Measurements from ENCODE around the gene DEFB115. TPM values are rescaled to one million over a fixed set of nuclear protein-coding genes. Genes with fewer than 3 reads are reported as not detected.
"Not testable (repeated sequence)": the region's sequence is repeated elsewhere in the genome, so short reads cannot be mapped to it uniquely, and the experiment has no call there.

Gene DEFB115
- total RNA-seq, 1 experiment from 2014 or later: not detected

DNA sequence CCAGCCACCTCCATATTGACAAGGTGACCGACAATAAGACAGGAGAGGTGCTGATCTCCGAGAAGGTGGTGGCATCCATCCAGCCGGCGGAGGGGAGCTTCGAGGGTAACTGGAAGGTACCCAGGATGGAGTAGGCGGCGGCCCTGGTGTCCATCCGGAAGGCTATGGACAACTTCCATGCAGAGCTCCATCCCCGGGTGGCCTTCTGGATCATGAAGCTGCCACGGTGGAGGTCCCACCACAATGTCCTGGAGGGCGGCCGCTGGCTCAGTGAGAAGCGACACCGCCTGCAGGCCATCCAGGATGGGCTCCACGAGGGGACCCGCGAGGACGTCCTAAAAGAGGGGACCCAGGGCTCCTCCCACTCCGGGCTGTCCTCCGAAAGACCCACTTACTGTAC, 17.0 kb downstream of the DEFB115 start:
- Histone ChIP-seq H3K9me3 (ENCODE audit: insufficient read depth, low read depth) (peaks cover 6% of the 10 kb centered on the region; the same call in 1 of the 2 replicates), H3K27ac (no peak overlapping the region), H3K4me3 (no peak overlapping the region), H2AFZ (no peak overlapping the region), H4K20me1 (ENCODE audit: insufficient read depth) (no peaks in the 10 kb centered on the region), H3K36me3 (ENCODE audit: low read depth) (no peaks in the 10 kb centered on the region), H3K4me2 (no peak overlapping the region), H3K4me1 (replicated peaks; ENCODE audit: insufficient read depth) (no peaks in the 10 kb centered on the region), H3F3A (ENCODE audit: insufficient read depth, low read depth) (no peaks in the 10 kb centered on the region), H3K79me2 (ENCODE audit: low read depth) (no peaks in the 10 kb centered on the region), H3K27me3 (ENCODE audit: insufficient read depth, low read depth) (no peaks in the 10 kb centered on the region), H3K9me2 (ENCODE audit: insufficient read depth) (no peaks in the 10 kb centered on the region; the same call in 1 of the 2 replicates)
- intact Hi-C loops (cut with micrococcal nuclease; ENCODE audit: unreplicated experiment): no loop called here
- CTCF ChIA-PET: no interaction called here
- BruUV-seq (replicated peaks): no TSS peak
- no peak for TF ChIP-seq EZH2 (IDR thresholded peaks at IDR 0.05; ENCODE audit: low read depth)
- TF ChIP-seq, protein P1, sequence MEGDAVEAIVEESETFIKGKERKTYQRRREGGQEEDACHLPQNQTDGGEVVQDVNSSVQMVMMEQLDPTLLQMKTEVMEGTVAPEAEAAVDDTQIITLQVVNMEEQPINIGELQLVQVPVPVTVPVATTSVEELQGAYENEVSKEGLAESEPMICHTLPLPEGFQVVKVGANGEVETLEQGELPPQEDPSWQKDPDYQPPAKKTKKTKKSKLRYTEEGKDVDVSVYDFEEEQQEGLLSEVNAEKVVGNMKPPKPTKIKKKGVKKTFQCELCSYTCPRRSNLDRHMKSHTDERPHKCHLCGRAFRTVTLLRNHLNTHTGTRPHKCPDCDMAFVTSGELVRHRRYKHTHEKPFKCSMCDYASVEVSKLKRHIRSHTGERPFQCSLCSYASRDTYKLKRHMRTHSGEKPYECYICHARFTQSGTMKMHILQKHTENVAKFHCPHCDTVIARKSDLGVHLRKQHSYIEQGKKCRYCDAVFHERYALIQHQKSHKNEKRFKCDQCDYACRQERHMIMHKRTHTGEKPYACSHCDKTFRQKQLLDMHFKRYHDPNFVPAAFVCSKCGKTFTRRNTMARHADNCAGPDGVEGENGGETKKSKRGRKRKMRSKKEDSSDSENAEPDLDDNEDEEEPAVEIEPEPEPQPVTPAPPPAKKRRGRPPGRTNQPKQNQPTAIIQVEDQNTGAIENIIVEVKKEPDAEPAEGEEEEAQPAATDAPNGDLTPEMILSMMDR (conservative IDR thresholded peaks at IDR 0.05): no peak
- DNase-seq: no peak
- POLR2A ChIA-PET (ENCODE audit: unreplicated experiment): no interaction called here

DNA sequence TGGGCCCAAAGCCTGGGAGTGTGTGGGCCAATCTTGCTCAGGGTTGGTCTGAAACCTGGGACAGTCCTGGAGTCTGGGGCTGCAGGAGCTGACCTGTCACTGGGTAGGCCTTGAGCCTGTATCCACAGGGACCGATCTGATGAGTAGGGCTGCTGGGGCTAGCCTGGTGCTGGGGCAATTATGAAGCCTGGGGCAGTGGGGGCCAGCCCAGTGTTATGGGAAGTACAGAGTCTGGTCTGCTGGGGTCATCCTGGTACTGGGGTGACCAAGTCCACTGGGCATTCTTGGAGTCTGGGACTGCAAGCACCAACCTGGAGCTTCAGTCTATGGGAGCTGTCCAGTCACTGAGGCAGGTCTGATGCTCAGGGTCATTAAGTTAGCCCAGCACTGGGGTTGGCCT, 20.7 kb downstream of the DEFB115 start:
- no peaks in the 10 kb centered on the region for H3K9me2 ChIP-seq (ENCODE audit: insufficient read depth)
- no peaks in the 10 kb centered on the region for H3K9me3 ChIP-seq (ENCODE audit: insufficient read depth, low read depth)
- H3K4me1 ChIP-seq (replicated peaks; ENCODE audit: insufficient read depth): no peaks in the 10 kb centered on the region
- intact Hi-C loops (cut with micrococcal nuclease; ENCODE audit: unreplicated experiment): no loop called here
- ChIA-PET CTCF (no interaction called here), POLR2A (ENCODE audit: unreplicated experiment) (no interaction called here)
- no peak overlapping the region for H3K4me2 ChIP-seq
- TF ChIP-seq, protein P1 (conservative IDR thresholded peaks at IDR 0.05): no peak
- TF ChIP-seq EZH2 (IDR thresholded peaks at IDR 0.05; ENCODE audit: low read depth): no peak
- no peaks in the 10 kb centered on the region for H3K79me2 ChIP-seq (ENCODE audit: low read depth)
- H3K27me3 ChIP-seq (ENCODE audit: insufficient read depth, low read depth): no peaks in the 10 kb centered on the region
- no peaks in the 10 kb centered on the region for H3F3A ChIP-seq (ENCODE audit: insufficient read depth, low read depth)
- no peak overlapping the region for H3K4me3 ChIP-seq
- no peaks in the 10 kb centered on the region for H4K20me1 ChIP-seq (ENCODE audit: insufficient read depth)
- no peak overlapping the region for H2AFZ ChIP-seq
- H3K36me3 ChIP-seq (ENCODE audit: low read depth): no peaks in the 10 kb centered on the region
- no peak overlapping the region for H3K27ac ChIP-seq
- BruUV-seq (replicated peaks): no TSS peak
- DNase-seq: no peak

DNA sequence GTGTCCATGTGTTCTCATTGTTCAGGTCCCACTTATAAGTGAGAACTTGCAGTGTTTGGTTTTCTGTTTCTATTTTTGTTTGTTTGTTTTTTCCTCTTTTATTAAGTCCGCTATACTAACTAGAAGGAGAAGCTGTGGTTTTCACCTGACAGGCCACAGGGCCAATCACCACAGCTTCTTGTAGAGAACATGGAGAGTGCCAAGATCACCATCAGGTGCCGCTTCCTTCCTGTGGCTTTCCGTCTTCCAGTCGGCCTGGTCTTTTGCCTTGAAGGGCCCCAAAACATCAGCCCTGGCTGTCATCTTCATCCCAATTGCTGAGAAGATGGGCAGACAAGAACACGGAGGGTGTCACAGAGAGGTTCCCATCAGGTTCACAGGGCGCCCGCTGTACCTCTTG, 27.5 kb downstream of the DEFB115 start:
- H3K9me2 ChIP-seq (ENCODE audit: insufficient read depth); H3F3A ChIP-seq (ENCODE audit: insufficient read depth, low read depth); H3K4me1 ChIP-seq (replicated peaks; ENCODE audit: insufficient read depth); DNase-seq; POLR2A ChIA-PET (ENCODE audit: unreplicated experiment); BruUV-seq (replicated peaks); H3K27me3 ChIP-seq (ENCODE audit: insufficient read depth, low read depth); H3K27ac ChIP-seq; H3K4me3 ChIP-seq; H3K9me3 ChIP-seq (ENCODE audit: insufficient read depth, low read depth); H4K20me1 ChIP-seq (ENCODE audit: insufficient read depth); H3K4me2 ChIP-seq; H3K79me2 ChIP-seq (ENCODE audit: low read depth); CTCF ChIA-PET; H3K36me3 ChIP-seq (ENCODE audit: low read depth); intact Hi-C loops (cut with micrococcal nuclease; ENCODE audit: unreplicated experiment); H2AFZ ChIP-seq: not testable (repeated sequence)

DNA sequence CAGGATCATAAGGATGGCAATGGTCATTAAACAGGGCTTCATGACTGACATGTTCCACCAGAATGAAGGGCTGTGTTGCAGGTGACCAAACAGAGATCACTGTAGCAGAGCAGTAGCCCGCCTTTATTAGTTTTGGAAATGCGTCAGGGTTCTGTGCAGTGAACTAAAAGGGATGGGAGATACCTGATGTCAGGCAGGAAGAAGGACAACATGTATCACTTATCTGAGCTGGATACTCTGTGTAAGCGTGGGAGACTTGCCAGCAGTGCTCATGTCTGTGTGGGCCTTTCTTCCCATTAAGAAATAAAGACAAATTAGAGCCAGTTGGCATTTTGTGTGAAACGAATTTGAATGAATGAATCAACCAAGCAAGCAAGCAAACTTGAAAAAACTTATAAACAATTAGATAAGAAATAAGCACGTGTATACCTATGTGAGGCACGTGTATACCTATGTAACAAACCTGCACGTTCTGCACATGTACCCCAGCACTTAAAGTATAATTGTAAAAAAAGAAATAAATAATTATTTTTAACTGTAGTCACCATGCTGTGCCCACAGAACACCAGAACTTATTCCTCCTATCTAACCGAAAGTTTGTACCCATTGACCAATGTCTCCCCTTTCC, 51.2 kb downstream of the DEFB115 start, which contains the start of gene DEFB116:
DEFB116 (minus strand) TSS at position 51 of the 628 bp plus-strand sequence; CDS start at position 51, 0 bp downstream.
- DNase-seq: no peak
- no peaks in the 10 kb centered on the region for H3K79me2 ChIP-seq (ENCODE audit: low read depth)
- no peaks in the 10 kb centered on the region for H3K9me3 ChIP-seq (ENCODE audit: insufficient read depth, low read depth)
- H4K20me1 ChIP-seq (ENCODE audit: insufficient read depth): no peaks in the 10 kb centered on the region
- no peaks in the 10 kb centered on the region for H3K9me2 ChIP-seq (ENCODE audit: insufficient read depth)
- no TSS peak for BruUV-seq (replicated peaks)
- no peak within 1 kb of the TSS for H3K27ac ChIP-seq
- no peaks in the 10 kb centered on the region for H3K36me3 ChIP-seq (ENCODE audit: low read depth)
- no peak within 1 kb of the TSS for H3K4me2 ChIP-seq
- no peaks in the 10 kb centered on the region for H3K27me3 ChIP-seq (ENCODE audit: insufficient read depth, low read depth)
- H3F3A ChIP-seq (ENCODE audit: insufficient read depth, low read depth): no peaks in the 10 kb centered on the region
- H2AFZ ChIP-seq: no peak within 1 kb of the TSS
- TF ChIP-seq, protein P1 (conservative IDR thresholded peaks at IDR 0.05): no peak
- TF ChIP-seq EZH2 (IDR thresholded peaks at IDR 0.05; ENCODE audit: low read depth): no peak
- ChIA-PET POLR2A (ENCODE audit: unreplicated experiment) (no interaction called here), CTCF (no interaction called here)
- H3K4me1 ChIP-seq (replicated peaks; ENCODE audit: insufficient read depth): no peaks in the 10 kb centered on the region
- H3K4me3 ChIP-seq: no peak within 1 kb of the TSS
- intact Hi-C loops (cut with micrococcal nuclease; ENCODE audit: unreplicated experiment): no loop called here

Measured in PC-9 (cell line).